ENCODE data around the gene AAK1.
A peak's percentile ranks its signal among the peaks of the same experiment; 100 is the strongest.
"Not testable (repeated sequence)": the region's sequence is repeated elsewhere in the genome, so short reads cannot be mapped to it uniquely, and the experiment has no call there.

Gene AAK1

GRCh38 chr2:69570474-69570873, 73.1 kb downstream of the AAK1 start:
- Mint-ChIP-seq H3K4me3 (no peak overlapping the region), H3K27me3 (no peaks in the 10 kb centered on the region), H3K4me1 (peaks cover 80% of the 10 kb centered on the region), H3K27ac (peak overlapping the region; percentile 71), H3K9me3 (no peaks in the 10 kb centered on the region), H3K36me3 (ENCODE audit: low read depth) (peaks cover 3% of the 10 kb centered on the region)
- no peak for DNase-seq
- no peak for ATAC-seq

- Mint-ChIP-seq H3K9me3 (no peaks in the 10 kb centered on the region), H3K4me3 (no peak overlapping the region), H3K27me3 (no peaks in the 10 kb centered on the region), H3K36me3 (ENCODE audit: low read depth) (peaks cover 4% of the 10 kb centered on the region), H3K4me1 (peaks cover 93% of the 10 kb centered on the region), H3K27ac (no peak overlapping the region)
- ATAC-seq (no peak), DNase-seq (no peak)
Measured at GRCh38 chr2:69567909-69568300, 75.6 kb downstream of the AAK1 start.

GRCh38 chr2:69567157-69567908, 76.2 kb downstream of the AAK1 start:
- H3K4me3 Mint-ChIP-seq: no peak overlapping the region
- no peak for ATAC-seq

GRCh38 chr2:69566669-69567068, 76.9 kb downstream of the AAK1 start:
- DNase-seq (no peak), ATAC-seq (no peak)
- no peaks in the 10 kb centered on the region for H3K9me3 Mint-ChIP-seq
- no peak overlapping the region for H3K4me3 Mint-ChIP-seq
- H3K36me3 Mint-ChIP-seq (ENCODE audit: low read depth): peaks cover 3% of the 10 kb centered on the region
- H3K4me1 Mint-ChIP-seq: peaks cover 93% of the 10 kb centered on the region
- H3K27me3 Mint-ChIP-seq: no peaks in the 10 kb centered on the region
- peak overlapping the region; percentile 71 for H3K27ac Mint-ChIP-seq

More at GRCh38 chr2:69567157-69567908, 76.2 kb downstream of the AAK1 start:
- DNase-seq: no peak
- H3K9me3 Mint-ChIP-seq: no peaks in the 10 kb centered on the region
- H3K27me3 Mint-ChIP-seq: no peaks in the 10 kb centered on the region
- H3K27ac Mint-ChIP-seq: peak overlapping the region; percentile 71
- peaks cover 4% of the 10 kb centered on the region for H3K36me3 Mint-ChIP-seq (ENCODE audit: low read depth)
- peaks cover 93% of the 10 kb centered on the region for H3K4me1 Mint-ChIP-seq

DNA sequence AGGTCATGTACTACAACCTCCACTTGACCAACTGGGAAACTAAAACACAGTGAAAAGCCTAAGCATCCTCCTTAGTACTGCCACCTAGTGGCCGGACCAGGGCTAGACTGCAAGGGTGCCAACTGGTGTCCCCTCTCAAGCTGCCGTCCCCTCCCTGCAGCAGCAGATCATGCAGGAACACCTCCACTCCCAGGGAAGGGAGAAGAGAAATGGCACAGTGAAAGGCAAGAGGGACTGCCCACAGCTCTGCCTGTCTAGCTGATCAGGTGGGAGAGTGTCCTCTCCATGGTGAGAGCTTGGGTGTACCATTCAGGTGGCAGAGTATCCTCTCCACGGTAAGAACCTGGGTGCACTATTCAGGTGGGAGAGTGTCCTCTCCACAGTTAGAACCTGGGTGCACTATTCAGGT, 78.1 kb downstream of the AAK1 start:
- H3K4me3 Mint-ChIP-seq: no peak overlapping the region

GRCh38 chr2:69564604-69565003, 78.9 kb downstream of the AAK1 start:
- H3K27ac Mint-ChIP-seq: peak overlapping the region; percentile 69
- ATAC-seq: no peak

More for the DNA sequence above, 78.1 kb downstream of the AAK1 start:
- Mint-ChIP-seq H3K27me3 (no peaks in the 10 kb centered on the region), H3K4me1 (peaks cover 91% of the 10 kb centered on the region), H3K27ac (peak overlapping the region; percentile 69), H3K9me3 (no peaks in the 10 kb centered on the region), H3K36me3 (ENCODE audit: low read depth) (peaks cover 3% of the 10 kb centered on the region)
- DNase-seq (peak; percentile 83), ATAC-seq (peak; percentile 58)

GRCh38 chr2:69563021-69563420, 80.5 kb downstream of the AAK1 start:
- ATAC-seq: no peak
- Mint-ChIP-seq H3K36me3 (ENCODE audit: low read depth) (peaks cover 3% of the 10 kb centered on the region), H3K4me3 (no peak overlapping the region), H3K9me3 (no peaks in the 10 kb centered on the region), H3K4me1 (peaks cover 84% of the 10 kb centered on the region), H3K27me3 (no peaks in the 10 kb centered on the region), H3K27ac (no peak overlapping the region)
- DNase-seq: no peak

More at GRCh38 chr2:69564604-69565003, 78.9 kb downstream of the AAK1 start:
- Mint-ChIP-seq H3K27me3 (no peaks in the 10 kb centered on the region), H3K4me1 (peaks cover 91% of the 10 kb centered on the region), H3K9me3 (no peaks in the 10 kb centered on the region), H3K36me3 (ENCODE audit: low read depth) (peaks cover 3% of the 10 kb centered on the region), H3K4me3 (no peak overlapping the region)
- DNase-seq: no peak

DNA sequence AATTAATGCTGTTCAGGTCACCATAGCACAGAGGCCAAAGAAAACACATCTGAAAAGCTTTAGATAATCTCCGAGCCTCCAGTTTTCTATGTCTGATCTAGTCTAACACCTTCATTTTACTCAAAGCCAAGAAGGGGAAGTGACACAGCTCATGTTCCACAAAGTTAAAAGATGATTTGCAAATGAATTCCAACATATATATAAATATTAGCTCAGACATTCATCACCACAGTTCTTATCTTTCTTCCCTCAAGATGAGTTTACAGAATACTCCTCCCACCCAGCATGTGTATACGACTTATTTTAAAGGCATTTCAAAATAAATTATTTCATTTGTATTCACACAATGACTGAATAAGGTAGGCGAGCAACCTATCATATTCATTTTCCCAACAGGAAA, 82.4 kb downstream of the AAK1 start:
- Mint-ChIP-seq H3K27me3 (no peaks in the 10 kb centered on the region), H3K4me1 (peaks cover 77% of the 10 kb centered on the region), H3K9me3 (no peaks in the 10 kb centered on the region), H3K27ac (no peak overlapping the region), H3K36me3 (ENCODE audit: low read depth) (peaks cover 5% of the 10 kb centered on the region), H3K4me3 (no peak overlapping the region)
- ATAC-seq (no peak), DNase-seq (no peak)

GRCh38 chr2:69560147-69560482, 83.4 kb downstream of the AAK1 start:
- peaks cover 6% of the 10 kb centered on the region for H3K36me3 Mint-ChIP-seq (ENCODE audit: low read depth)
- no peak for ATAC-seq
- peaks cover 76% of the 10 kb centered on the region for H3K4me1 Mint-ChIP-seq

DNA sequence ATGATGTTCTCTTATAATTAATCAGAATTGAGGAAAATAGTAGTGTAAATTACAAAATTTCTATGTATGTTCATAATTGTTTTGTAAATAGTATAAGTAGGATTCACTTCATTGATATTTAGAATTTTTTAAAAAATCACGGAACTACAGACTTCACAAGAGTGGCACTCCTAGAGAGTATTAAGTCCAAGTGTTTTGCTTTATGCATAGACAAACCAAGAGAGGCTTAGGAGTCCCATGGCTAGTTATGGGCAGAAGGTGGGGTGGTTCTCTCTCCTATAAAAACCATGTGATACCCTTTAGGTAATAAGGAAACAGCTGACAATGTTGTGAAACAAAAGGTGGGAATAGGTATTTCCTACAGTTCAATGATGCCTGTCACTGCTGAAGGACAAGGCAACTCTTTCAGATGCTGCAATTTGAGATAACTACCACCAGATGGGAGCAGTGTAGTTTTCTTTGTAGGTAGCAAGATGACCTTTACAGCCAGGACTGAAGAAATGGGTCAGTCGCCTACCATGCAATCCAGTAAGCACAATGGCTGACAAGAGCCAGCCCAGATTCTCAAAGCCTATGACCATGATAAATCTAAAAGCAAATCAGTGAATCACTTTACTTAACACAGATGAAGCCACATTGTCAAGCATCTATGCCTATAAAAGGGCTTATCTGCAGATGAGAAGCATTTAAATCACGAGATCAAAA, 83.9 kb downstream of the AAK1 start:
- H3K36me3 Mint-ChIP-seq (ENCODE audit: low read depth): peaks cover 9% of the 10 kb centered on the region
- H3K4me1 Mint-ChIP-seq: peaks cover 76% of the 10 kb centered on the region
- H3K9me3 Mint-ChIP-seq: no peaks in the 10 kb centered on the region
- ATAC-seq (peak; percentile 84), DNase-seq (no peak)
- H3K27me3 Mint-ChIP-seq: no peaks in the 10 kb centered on the region
- no peak overlapping the region for H3K4me3 Mint-ChIP-seq
- H3K27ac Mint-ChIP-seq: no peak overlapping the region

More at GRCh38 chr2:69560147-69560482, 83.4 kb downstream of the AAK1 start:
- Mint-ChIP-seq H3K9me3 (no peaks in the 10 kb centered on the region), H3K27me3 (no peaks in the 10 kb centered on the region), H3K27ac (no peak overlapping the region), H3K4me3 (no peak overlapping the region)
- DNase-seq: no peak

DNA sequence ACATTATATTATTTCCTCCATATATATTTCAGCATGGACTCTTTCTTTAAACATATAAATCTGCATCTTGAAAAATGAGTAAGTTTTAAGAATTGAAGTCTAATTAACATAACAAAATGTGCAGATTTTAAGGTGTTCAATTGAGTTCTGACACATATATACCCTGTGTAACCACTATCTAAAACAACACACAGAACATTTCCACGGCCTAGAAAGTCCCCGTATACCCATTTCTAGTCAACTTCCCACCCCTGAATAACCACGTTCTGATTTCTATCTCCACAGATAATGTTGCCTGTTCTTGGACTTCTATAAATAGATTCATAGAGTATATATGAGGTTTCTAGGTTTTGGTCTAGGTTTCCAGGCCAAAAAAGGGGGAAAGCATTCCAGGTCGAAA, 87.5 kb downstream of the AAK1 start:
- peak overlapping the region; percentile 43 for H3K27ac Mint-ChIP-seq
- DNase-seq: no peak
- H3K9me3 Mint-ChIP-seq: no peaks in the 10 kb centered on the region
- H3K27me3 Mint-ChIP-seq: no peaks in the 10 kb centered on the region
- H3K4me1 Mint-ChIP-seq: peaks cover 58% of the 10 kb centered on the region
- no peak overlapping the region for H3K4me3 Mint-ChIP-seq
- peaks cover 12% of the 10 kb centered on the region for H3K36me3 Mint-ChIP-seq (ENCODE audit: low read depth)
- no peak for ATAC-seq

- no peak overlapping the region for H3K4me3 Mint-ChIP-seq
- no peaks in the 10 kb centered on the region for H3K9me3 Mint-ChIP-seq
- no peak for ATAC-seq
- H3K27me3 Mint-ChIP-seq: no peaks in the 10 kb centered on the region
- peaks cover 50% of the 10 kb centered on the region for H3K4me1 Mint-ChIP-seq
- DNase-seq: no peak
- peak overlapping the region; percentile 62 for H3K27ac Mint-ChIP-seq
- peaks cover 15% of the 10 kb centered on the region for H3K36me3 Mint-ChIP-seq (ENCODE audit: low read depth)
Measured at GRCh38 chr2:69554981-69555380, 88.6 kb downstream of the AAK1 start.

GRCh38 chr2:69554568-69554967, 89.0 kb downstream of the AAK1 start:
- Mint-ChIP-seq H3K36me3 (ENCODE audit: low read depth) (peaks cover 15% of the 10 kb centered on the region), H3K4me3 (no peak overlapping the region), H3K27ac (peak overlapping the region; percentile 62), H3K27me3 (no peaks in the 10 kb centered on the region), H3K9me3 (no peaks in the 10 kb centered on the region), H3K4me1 (peaks cover 49% of the 10 kb centered on the region)
- no peak for DNase-seq
- ATAC-seq: no peak

GRCh38 chr2:69553991-69554390, 89.5 kb downstream of the AAK1 start:
- DNase-seq (no peak), ATAC-seq (no peak)
- Mint-ChIP-seq H3K4me1 (peaks cover 47% of the 10 kb centered on the region), H3K4me3 (no peak overlapping the region), H3K27ac (no peak overlapping the region), H3K36me3 (ENCODE audit: low read depth) (peaks cover 16% of the 10 kb centered on the region), H3K9me3 (no peaks in the 10 kb centered on the region), H3K27me3 (no peaks in the 10 kb centered on the region)

DNA sequence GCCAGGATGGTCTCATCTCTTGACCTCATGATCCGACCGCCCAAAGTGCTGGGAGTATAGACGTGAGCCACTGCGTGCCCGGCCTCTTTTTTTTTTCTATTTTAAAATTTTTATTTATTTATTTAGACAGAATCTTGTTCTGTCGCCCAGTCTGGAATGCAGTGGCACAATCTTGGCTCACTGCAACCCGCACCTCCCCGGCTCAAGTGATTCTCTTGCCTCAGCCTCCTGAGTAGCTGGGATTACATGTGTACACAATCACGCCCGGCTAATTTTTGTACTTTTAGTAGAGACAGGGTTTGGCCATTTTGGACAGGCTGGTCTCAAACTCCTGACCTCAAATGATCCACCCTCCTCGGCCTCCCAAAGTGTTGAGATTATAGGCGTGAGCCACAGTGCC, 93.0 kb downstream of the AAK1 start:
- Mint-ChIP-seq H3K36me3 (ENCODE audit: low read depth) (peaks cover 31% of the 10 kb centered on the region), H3K4me1 (peaks cover 43% of the 10 kb centered on the region)
- H3K27ac Mint-ChIP-seq, DNase-seq, ATAC-seq, H3K27me3 Mint-ChIP-seq, H3K4me3 Mint-ChIP-seq, H3K9me3 Mint-ChIP-seq: not testable (repeated sequence)

All from activated naive CD8-positive, alpha-beta T cell treated with anti-CD3 and anti-CD28 coated beads, Interleukin-2, amount 50 U/mL, for 24 hours (primary cell).